Measurements from ENCODE around the gene FNIP2.

DNA sequence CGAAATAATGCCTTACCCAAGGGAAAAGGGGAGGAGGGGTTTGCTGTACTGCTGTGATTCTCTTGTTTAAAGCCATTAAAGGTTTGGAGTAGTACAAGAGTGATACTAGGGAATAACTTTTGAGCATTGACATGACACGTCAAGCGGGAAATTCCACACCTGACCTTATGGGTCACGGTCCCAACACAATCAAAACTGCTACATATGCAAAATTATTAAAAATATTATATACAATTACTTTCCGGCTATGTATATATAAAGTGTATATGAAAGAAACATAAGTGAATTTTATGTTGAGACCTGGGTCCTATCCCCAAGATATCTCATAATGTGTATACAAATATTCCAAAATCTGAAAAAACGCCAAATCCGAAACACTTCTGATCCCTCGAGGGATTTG is 21.0 kb downstream of the FNIP2 start:
- TF ChIP-seq, protein P1, sequence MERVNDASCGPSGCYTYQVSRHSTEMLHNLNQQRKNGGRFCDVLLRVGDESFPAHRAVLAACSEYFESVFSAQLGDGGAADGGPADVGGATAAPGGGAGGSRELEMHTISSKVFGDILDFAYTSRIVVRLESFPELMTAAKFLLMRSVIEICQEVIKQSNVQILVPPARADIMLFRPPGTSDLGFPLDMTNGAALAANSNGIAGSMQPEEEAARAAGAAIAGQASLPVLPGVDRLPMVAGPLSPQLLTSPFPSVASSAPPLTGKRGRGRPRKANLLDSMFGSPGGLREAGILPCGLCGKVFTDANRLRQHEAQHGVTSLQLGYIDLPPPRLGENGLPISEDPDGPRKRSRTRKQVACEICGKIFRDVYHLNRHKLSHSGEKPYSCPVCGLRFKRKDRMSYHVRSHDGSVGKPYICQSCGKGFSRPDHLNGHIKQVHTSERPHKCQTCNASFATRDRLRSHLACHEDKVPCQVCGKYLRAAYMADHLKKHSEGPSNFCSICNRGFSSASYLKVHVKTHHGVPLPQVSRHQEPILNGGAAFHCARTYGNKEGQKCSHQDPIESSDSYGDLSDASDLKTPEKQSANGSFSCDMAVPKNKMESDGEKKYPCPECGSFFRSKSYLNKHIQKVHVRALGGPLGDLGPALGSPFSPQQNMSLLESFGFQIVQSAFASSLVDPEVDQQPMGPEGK (tag by site-specific recombination; IDR thresholded peaks at IDR 0.05), result no peak
- TF ChIP-seq, protein P2, sequence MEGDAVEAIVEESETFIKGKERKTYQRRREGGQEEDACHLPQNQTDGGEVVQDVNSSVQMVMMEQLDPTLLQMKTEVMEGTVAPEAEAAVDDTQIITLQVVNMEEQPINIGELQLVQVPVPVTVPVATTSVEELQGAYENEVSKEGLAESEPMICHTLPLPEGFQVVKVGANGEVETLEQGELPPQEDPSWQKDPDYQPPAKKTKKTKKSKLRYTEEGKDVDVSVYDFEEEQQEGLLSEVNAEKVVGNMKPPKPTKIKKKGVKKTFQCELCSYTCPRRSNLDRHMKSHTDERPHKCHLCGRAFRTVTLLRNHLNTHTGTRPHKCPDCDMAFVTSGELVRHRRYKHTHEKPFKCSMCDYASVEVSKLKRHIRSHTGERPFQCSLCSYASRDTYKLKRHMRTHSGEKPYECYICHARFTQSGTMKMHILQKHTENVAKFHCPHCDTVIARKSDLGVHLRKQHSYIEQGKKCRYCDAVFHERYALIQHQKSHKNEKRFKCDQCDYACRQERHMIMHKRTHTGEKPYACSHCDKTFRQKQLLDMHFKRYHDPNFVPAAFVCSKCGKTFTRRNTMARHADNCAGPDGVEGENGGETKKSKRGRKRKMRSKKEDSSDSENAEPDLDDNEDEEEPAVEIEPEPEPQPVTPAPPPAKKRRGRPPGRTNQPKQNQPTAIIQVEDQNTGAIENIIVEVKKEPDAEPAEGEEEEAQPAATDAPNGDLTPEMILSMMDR (tag by site-specific recombination; IDR thresholded peaks at IDR 0.05), result no peak
- TF ChIP-seq, protein P3, sequence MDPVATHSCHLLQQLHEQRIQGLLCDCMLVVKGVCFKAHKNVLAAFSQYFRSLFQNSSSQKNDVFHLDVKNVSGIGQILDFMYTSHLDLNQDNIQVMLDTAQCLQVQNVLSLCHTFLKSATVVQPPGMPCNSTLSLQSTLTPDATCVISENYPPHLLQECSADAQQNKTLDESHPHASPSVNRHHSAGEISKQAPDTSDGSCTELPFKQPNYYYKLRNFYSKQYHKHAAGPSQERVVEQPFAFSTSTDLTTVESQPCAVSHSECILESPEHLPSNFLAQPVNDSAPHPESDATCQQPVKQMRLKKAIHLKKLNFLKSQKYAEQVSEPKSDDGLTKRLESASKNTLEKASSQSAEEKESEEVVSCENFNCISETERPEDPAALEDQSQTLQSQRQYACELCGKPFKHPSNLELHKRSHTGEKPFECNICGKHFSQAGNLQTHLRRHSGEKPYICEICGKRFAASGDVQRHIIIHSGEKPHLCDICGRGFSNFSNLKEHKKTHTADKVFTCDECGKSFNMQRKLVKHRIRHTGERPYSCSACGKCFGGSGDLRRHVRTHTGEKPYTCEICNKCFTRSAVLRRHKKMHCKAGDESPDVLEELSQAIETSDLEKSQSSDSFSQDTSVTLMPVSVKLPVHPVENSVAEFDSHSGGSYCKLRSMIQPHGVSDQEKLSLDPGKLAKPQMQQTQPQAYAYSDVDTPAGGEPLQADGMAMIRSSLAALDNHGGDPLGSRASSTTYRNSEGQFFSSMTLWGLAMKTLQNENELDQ (tag by site-specific recombination; IDR thresholded peaks at IDR 0.05; ENCODE audit: low read depth), result no peak
- TF ChIP-seq ZBTB17 (tag by site-specific recombination; IDR thresholded peaks at IDR 0.05), result no peak
- no peak for TF ChIP-seq ZNF560 (tag by site-specific recombination; IDR thresholded peaks at IDR 0.05; ENCODE audit: borderline replicate concordance)
- TF ChIP-seq SCRT2 (tag by site-specific recombination; IDR thresholded peaks at IDR 0.05), result no peak
- no peak for TF ChIP-seq ZNF521 (tag by site-specific recombination; IDR thresholded peaks at IDR 0.05)
- no peak for TF ChIP-seq ZNF544 (tag by site-specific recombination; IDR thresholded peaks at IDR 0.05)
- TF ChIP-seq ZXDB (tag by site-specific recombination; IDR thresholded peaks at IDR 0.05), result no peak
- no peak for TF ChIP-seq ZNF747 (tag by site-specific recombination; IDR thresholded peaks at IDR 0.05)
